Ovary (tissue), 9 donors: ENCODE measurements around the gene ITSN1. TPM values are rescaled to one million over a fixed set of nuclear protein-coding genes. Genes with fewer than 3 reads are reported as not detected.

Source experiments
- DNase-seq, 5 donors: peaks; one replicate each; pipeline ENCODE4 v3.0.0-alpha.2; 2019 to 2020
- H3K27ac ChIP-seq, 2 donors: fragments of 200-600 bp; one replicate each; pipeline versions ENCODE4 v1.5.1 to v1.8.0; 2019 to 2022
- H3K27me3 ChIP-seq: fragments of 200-600 bp; one replicate; pipeline ENCODE4 v1.8.0; 2022
- H3K36me3 ChIP-seq: fragments of 200-600 bp; sonication (generic); one replicate; pipeline ENCODE4 v1.5.1; 2019
- H3K4me1 ChIP-seq: one replicate; pipeline ENCODE4 v1.8.1; 2013; ENCODE audit warnings: mild to moderate bottlenecking, moderate library complexity; ENCODE audit not compliant: insufficient read depth
- H3K4me3 ChIP-seq: fragments of 200-600 bp; sonication (generic); one replicate; pipeline ENCODE4 v1.5.1; 2017
- H3K9me3 ChIP-seq, 2 donors: fragments of 200-600 bp in 1 of 2; sonication (generic) in 1 of 2; one replicate each; pipeline versions ENCODE4 v1.5.1 to v1.8.1; 2013 to 2019; ENCODE audit warnings: mild to moderate bottlenecking in 1 of 2, moderate library complexity in 1 of 2
- EP300 ChIP-seq: sonication (generic); formaldehyde crosslinking; IDR thresholded peaks from one replicate; pipeline ENCODE4 v1.6.1; 2017; ENCODE audit warnings: antibody characterized with exemption
- POLR2A ChIP-seq: fragments of 450-650 bp; IDR thresholded peaks from one replicate; pipeline ENCODE4 v1.6.1; 2017; ENCODE audit warnings: antibody characterized with exemption, mild to moderate bottlenecking, moderate library complexity
- whole genome bisulfite sequencing, 3 donors: extraction: QIAGEN DNeasy Blood & Tissue Kit in 1 of 3; methylation state at CpG; one replicate each; pipeline versions ENCODE4 v1.1.5 to v1.1.7; 2013 to 2017; 5-methylcytosine and 5-hydroxymethylcytosine counted together
- intact Hi-C, 4 donors: fragments of 100-400 bp; cut with DNase I; formaldehyde crosslinking; loops; one replicate each; pipeline versions ENCODE4 v1.11.0 to v1.15.1; 2022 to 2023
- polyA plus RNA-seq, 2 donors: library from polyadenylated mRNA; stranded (reverse); fragments of 200-250 nt in 1 of 2; fragments of 350-450 nt in 1 of 2; fragmentation: Illumina TruSeq in 1 of 2; extraction: RNeasy Lipid Tissue Mini Kit (QIAGEN cat#74804) in 1 of 2; gene quantifications; one replicate each; pipeline ENCODE4 v1.2.3, GENCODE V29; 2013 to 2014
- total RNA-seq, 7 donors: library from RNA; depleted of rRNA in 2 of 7; stranded (reverse); fragments of >200 nt in 2 of 7; fragmentation: NEBNext Ultra II Directional in 3 of 7; extraction: Animal tissue kit (Norgen Biotek cat#: 25700) in 3 of 7; gene quantifications; one replicate each; pipeline versions ENCODE4 v1.1.0 to v1.2.4, GENCODE V29; 2016 to 2023
- TF ChIP-seq, protein P1 (sequence below), 3 donors: fragments of 450-650 bp in 2 of 3; fragments of 200-600 bp in 1 of 3; IDR thresholded peaks; one replicate each; pipeline versions ENCODE4 v1.5.1 to v1.8.0; 2016 to 2022; ENCODE audit warnings: antibody characterized with exemption in 3 of 3, mild to moderate bottlenecking in 1 of 3
- donor health status: DM: no; HTN: no; CAD: no; lungs with moderate emphysema.
- donor health status: DM: no; HTN: no; CAD: no.
- donor health status: Bipolar disorder and iron deficiency.
- donor health status: DM: yes; HTN: yes; CAD: no.
- donor health status: DM: no; HTN: no; CAD: no.
- donor health status: DM: yes; HTN: yes; CAD: no.

The ITSN1 gene
- total and polyA plus RNA-seq, 9 donors = 22.6 to 61.3 (median 36.4) TPM

GRCh38 chr21:33640697-33641351, 1.5 kb upstream of the ITSN1 start:
- Histone ChIP-seq H3K4me1 (peaks cover 8% of the 10 kb centered on the region), H3K27me3 (no peaks in the 10 kb centered on the region), H3K27ac (peak overlapping the region in 1 of 2 donors; percentile 84), H3K9me3 (no peaks in the 10 kb centered on the region), H3K36me3 (no peaks in the 10 kb centered on the region), H3K4me3 (peak overlapping the region; percentile 65)
- TF ChIP-seq, protein P1, sequence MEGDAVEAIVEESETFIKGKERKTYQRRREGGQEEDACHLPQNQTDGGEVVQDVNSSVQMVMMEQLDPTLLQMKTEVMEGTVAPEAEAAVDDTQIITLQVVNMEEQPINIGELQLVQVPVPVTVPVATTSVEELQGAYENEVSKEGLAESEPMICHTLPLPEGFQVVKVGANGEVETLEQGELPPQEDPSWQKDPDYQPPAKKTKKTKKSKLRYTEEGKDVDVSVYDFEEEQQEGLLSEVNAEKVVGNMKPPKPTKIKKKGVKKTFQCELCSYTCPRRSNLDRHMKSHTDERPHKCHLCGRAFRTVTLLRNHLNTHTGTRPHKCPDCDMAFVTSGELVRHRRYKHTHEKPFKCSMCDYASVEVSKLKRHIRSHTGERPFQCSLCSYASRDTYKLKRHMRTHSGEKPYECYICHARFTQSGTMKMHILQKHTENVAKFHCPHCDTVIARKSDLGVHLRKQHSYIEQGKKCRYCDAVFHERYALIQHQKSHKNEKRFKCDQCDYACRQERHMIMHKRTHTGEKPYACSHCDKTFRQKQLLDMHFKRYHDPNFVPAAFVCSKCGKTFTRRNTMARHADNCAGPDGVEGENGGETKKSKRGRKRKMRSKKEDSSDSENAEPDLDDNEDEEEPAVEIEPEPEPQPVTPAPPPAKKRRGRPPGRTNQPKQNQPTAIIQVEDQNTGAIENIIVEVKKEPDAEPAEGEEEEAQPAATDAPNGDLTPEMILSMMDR (IDR thresholded peaks at IDR 0.05) = no peak
- TF ChIP-seq POLR2A (no peak), EP300 (no peak)
- peak in 2 of 5 donors; percentile 19 to 25 for DNase-seq
- intact Hi-C loops = loop anchor here (5.0 to 10.0 kb wide), 4 partner anchors 64 to 256 kb away; partner anchors contain the start of genes GART (in 1 of the 4) and SON (in 1 of the 4)
- 20 to 22% (median 21%) methylated on average over 18 of the region's 18 CpGs for WGBS, 3 donors

DNA sequence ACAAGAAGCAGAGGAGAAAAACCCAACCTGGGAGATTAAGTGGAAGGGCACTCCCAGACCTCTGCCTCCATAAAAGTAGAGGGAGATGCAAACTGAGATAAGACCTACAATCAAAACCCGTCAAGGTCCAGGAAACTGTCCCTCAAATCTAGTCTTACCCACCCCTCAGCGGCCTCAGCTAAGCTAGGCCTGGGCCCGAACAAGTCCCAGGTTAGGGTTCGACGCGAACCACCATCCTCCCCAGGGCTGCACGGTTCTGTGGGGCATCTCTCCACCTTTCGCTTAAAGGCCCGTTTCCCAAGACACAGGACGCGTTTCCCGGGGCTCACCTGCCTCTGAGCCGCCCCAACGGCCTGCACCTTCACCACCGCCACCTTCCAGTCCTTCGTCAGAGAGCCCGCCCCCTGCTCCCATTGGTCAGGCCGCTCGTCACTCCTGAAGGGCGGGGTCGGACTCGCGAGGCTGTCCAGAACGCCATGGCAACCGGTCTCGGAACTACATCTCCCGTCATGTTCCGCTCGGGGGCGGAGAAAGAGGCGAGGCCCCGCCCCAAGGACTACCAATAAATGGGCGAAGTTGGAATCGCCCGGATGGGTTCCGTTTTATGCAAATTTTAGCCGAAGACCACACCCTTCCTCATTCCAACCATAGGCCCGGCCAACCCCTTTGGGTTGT, 812 bp upstream of the ITSN1 start, which contains the start of gene CRYZL1:
Gene CRYZL1 (minus strand): TSS at position 390 of the 675 bp plus-strand sequence. CDS start 10,190 bp downstream, outside the sequence.
- no peaks in the 10 kb centered on the region for H3K9me3 ChIP-seq
- WGBS, 3 donors = 0 to 1% (median 0%) methylated on average over 38 of the region's 38 CpGs
- H3K36me3 ChIP-seq = no peaks in the 10 kb centered on the region
- peak within 1 kb of the TSS; percentile 65 for H3K4me3 ChIP-seq
- DNase-seq = peak; percentile 100
- H3K4me1 ChIP-seq = peaks cover 8% of the 10 kb centered on the region
- peak; percentile 57 for TF ChIP-seq POLR2A
- TF ChIP-seq, protein P1 (IDR thresholded peaks at IDR 0.05) = no peak
- peak within 1 kb of the TSS; percentile 59 to 84 for H3K27ac ChIP-seq
- H3K27me3 ChIP-seq = no peaks in the 10 kb centered on the region
- intact Hi-C loops = loop anchor here (5.0 to 10.0 kb wide), 4 partner anchors 63 to 256 kb away; partner anchors contain the start of genes GART (in 1 of the 4) and SON (in 1 of the 4)

- Histone ChIP-seq H3K9me3 (no peaks in the 10 kb centered on the region), H3K4me3 (peak overlapping the region; percentile 65), H3K27me3 (no peaks in the 10 kb centered on the region), H3K36me3 (no peaks in the 10 kb centered on the region), H3K4me1 (peaks cover 8% of the 10 kb centered on the region), H3K27ac (peak overlapping the region; percentile 59 to 79)
- peak; percentile 24 to 69 (median 57) for DNase-seq
- intact Hi-C loops = loop anchor here (5.0 to 10.0 kb wide), 4 partner anchors 62 to 254 kb away; partner anchors contain the start of genes GART (in 1 of the 4) and SON (in 1 of the 4)
- TF ChIP-seq POLR2A (no peak), EP300 (no peak)
- TF ChIP-seq, protein P1 (IDR thresholded peaks at IDR 0.05) = no peak
- WGBS, 3 donors = 0 to 1% (median 0%) methylated on average over 28 to 78 of the region's 78 CpGs
These were observed 776 bp downstream of the ITSN1 start for GRCh38 chr21:33642896-33643657.
